ENCODE data around the gene SHMT2. TPM values are rescaled to one million over a fixed set of nuclear protein-coding genes. Genes with fewer than 3 reads are reported as not detected.

Gene SHMT2
- total RNA-seq, 1 experiment from 2014 or later, result 297 TPM

DNA sequence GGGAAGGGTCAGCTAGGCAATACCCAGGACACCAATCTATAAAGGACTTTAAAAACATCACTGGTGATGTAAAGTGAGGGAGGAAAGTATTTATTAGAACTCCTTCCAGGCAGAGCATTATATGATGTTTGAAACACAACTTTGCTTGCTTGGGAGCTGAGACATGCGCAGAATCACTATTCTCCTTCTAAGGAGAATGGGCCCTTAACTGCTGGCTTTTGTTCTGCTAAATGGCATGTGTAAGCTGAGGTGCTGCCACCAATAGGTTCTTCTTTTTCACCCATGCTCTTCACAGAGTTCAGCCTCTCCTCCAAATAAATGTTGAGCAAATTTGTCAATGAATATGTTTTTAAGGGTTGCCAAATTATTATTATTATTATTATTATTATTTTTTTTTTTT is 17.5 kb downstream of the SHMT2 start:
- ChIA-PET CTCF (interaction anchor here (0.6 to 18.5 kb wide), 21 partner anchors 8 to 245 kb away, joined by 3 to 660 read pairs (median 5); partner anchors contain the start of genes GLI1, INHBE, LRP1 and NXPH4), POLR2A (interaction anchor here (1.2 to 1.4 kb wide), 2 partner anchors 206 to 212 kb away, joined by 3 to 4 read pairs; no protein-coding TSS in a partner anchor)
- Mint-ChIP-seq H3K4me3 (no peak overlapping the region), H3K27ac (peak overlapping the region; percentile 88), H3K9me3 (no peaks in the 10 kb centered on the region), H3K36me3 (no peaks in the 10 kb centered on the region), H3K27me3 (ENCODE audit: low read depth) (peaks cover 23% of the 10 kb centered on the region), H3K4me1 (peaks cover 60% of the 10 kb centered on the region)
- DNase-seq (ENCODE audit: low spot score) (no peak), ATAC-seq (no peak)
- TF ChIP-seq, protein P1, sequence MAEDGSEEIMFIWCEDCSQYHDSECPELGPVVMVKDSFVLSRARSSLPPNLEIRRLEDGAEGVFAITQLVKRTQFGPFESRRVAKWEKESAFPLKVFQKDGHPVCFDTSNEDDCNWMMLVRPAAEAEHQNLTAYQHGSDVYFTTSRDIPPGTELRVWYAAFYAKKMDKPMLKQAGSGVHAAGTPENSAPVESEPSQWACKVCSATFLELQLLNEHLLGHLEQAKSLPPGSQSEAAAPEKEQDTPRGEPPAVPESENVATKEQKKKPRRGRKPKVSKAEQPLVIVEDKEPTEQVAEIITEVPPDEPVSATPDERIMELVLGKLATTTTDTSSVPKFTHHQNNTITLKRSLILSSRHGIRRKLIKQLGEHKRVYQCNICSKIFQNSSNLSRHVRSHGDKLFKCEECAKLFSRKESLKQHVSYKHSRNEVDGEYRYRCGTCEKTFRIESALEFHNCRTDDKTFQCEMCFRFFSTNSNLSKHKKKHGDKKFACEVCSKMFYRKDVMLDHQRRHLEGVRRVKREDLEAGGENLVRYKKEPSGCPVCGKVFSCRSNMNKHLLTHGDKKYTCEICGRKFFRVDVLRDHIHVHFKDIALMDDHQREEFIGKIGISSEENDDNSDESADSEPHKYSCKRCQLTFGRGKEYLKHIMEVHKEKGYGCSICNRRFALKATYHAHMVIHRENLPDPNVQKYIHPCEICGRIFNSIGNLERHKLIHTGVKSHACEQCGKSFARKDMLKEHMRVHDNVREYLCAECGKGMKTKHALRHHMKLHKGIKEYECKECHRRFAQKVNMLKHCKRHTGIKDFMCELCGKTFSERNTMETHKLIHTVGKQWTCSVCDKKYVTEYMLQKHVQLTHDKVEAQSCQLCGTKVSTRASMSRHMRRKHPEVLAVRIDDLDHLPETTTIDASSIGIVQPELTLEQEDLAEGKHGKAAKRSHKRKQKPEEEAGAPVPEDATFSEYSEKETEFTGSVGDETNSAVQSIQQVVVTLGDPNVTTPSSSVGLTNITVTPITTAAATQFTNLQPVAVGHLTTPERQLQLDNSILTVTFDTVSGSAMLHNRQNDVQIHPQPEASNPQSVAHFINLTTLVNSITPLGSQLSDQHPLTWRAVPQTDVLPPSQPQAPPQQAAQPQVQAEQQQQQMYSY (CRISPR knock-in tag; IDR thresholded peaks at IDR 0.05), result no peak
- no peak for TF ChIP-seq ZNF671 (CRISPR knock-in tag; IDR thresholded peaks at IDR 0.05)
- TF ChIP-seq, protein P2, sequence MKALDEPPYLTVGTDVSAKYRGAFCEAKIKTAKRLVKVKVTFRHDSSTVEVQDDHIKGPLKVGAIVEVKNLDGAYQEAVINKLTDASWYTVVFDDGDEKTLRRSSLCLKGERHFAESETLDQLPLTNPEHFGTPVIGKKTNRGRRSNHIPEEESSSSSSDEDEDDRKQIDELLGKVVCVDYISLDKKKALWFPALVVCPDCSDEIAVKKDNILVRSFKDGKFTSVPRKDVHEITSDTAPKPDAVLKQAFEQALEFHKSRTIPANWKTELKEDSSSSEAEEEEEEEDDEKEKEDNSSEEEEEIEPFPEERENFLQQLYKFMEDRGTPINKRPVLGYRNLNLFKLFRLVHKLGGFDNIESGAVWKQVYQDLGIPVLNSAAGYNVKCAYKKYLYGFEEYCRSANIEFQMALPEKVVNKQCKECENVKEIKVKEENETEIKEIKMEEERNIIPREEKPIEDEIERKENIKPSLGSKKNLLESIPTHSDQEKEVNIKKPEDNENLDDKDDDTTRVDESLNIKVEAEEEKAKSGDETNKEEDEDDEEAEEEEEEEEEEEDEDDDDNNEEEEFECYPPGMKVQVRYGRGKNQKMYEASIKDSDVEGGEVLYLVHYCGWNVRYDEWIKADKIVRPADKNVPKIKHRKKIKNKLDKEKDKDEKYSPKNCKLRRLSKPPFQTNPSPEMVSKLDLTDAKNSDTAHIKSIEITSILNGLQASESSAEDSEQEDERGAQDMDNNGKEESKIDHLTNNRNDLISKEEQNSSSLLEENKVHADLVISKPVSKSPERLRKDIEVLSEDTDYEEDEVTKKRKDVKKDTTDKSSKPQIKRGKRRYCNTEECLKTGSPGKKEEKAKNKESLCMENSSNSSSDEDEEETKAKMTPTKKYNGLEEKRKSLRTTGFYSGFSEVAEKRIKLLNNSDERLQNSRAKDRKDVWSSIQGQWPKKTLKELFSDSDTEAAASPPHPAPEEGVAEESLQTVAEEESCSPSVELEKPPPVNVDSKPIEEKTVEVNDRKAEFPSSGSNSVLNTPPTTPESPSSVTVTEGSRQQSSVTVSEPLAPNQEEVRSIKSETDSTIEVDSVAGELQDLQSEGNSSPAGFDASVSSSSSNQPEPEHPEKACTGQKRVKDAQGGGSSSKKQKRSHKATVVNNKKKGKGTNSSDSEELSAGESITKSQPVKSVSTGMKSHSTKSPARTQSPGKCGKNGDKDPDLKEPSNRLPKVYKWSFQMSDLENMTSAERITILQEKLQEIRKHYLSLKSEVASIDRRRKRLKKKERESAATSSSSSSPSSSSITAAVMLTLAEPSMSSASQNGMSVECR (CRISPR knock-in tag; IDR thresholded peaks at IDR 0.05; ENCODE audit: borderline replicate concordance), result no peak
- no peak for TF ChIP-seq KAT7 (CRISPR knock-in tag; IDR thresholded peaks at IDR 0.05; ENCODE audit: borderline replicate concordance)
- no peak for TF ChIP-seq JAZF1 (CRISPR knock-in tag; IDR thresholded peaks at IDR 0.05)

DNA sequence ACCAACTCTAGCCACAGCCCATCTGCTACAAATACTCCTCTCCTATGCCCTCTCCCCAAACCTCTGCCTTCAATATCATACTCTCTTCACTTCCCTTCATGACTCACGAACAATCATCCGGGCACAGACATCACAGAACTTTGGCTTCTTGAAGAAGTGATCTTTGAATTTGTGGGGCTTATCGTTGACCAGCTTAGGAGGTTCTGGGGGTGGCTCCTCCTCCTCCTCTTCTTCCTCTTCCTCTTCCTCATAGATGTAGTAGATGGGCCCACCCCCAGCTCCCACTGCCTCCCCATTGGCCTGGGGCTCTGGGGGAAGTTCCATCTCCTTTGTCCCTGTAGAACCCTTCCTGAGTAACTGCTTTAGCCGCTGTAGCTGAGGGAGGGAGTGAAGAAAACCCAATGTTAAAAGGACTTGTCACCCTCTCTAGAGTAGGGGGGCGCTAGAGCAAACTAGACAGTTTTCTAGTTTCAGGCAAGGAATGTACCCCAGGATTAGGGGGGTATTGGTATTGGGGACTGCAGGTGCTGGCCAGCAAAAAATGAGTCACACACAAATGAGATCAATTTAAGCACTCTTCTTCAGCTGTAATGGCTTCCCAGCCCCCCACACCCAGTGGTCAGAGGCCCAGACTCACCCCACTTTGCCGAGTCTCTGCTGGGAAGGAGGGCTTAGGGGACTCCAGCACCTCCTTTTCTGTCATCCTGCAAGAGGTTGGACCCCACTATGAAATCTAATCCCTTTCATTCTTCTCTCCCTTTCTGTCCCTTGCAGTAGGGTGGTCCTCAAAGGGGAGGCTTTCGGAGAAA is 19.6 kb downstream of the SHMT2 start:
- ATAC-seq (peak; percentile 6; the same call in 1 of the 2 replicates), DNase-seq (ENCODE audit: low spot score) (peak; percentile 7)
- H3K4me1 Mint-ChIP-seq, result peaks cover 50% of the 10 kb centered on the region
- no peaks in the 10 kb centered on the region for H3K9me3 Mint-ChIP-seq
- no peak overlapping the region for H3K4me3 Mint-ChIP-seq
- POLR2A ChIA-PET, result interaction anchor here (0.6 to 1.0 kb wide), 2 partner anchors 23 to 206 kb away, joined by 3 to 4 read pairs; partner anchors contain the start of gene INHBE
- CTCF ChIA-PET, result interaction anchor here (0.6 to 18.5 kb wide), 15 partner anchors 10 to 211 kb away, joined by 3 to 660 read pairs (median 8); partner anchors contain the start of genes GLI1, INHBE and SHMT2
- TF ChIP-seq, protein P3, sequence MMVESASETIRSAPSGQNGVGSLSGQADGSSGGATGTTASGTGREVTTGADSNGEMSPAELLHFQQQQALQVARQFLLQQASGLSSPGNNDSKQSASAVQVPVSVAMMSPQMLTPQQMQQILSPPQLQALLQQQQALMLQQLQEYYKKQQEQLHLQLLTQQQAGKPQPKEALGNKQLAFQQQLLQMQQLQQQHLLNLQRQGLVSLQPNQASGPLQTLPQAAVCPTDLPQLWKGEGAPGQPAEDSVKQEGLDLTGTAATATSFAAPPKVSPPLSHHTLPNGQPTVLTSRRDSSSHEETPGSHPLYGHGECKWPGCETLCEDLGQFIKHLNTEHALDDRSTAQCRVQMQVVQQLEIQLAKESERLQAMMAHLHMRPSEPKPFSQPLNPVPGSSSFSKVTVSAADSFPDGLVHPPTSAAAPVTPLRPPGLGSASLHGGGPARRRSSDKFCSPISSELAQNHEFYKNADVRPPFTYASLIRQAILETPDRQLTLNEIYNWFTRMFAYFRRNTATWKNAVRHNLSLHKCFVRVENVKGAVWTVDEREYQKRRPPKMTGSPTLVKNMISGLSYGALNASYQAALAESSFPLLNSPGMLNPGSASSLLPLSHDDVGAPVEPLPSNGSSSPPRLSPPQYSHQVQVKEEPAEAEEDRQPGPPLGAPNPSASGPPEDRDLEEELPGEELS (CRISPR knock-in tag; IDR thresholded peaks at IDR 0.05), result no peak
- TF ChIP-seq RORB (CRISPR knock-in tag; IDR thresholded peaks at IDR 0.05), result no peak
- no peak for TF ChIP-seq SOX15 (CRISPR knock-in tag; IDR thresholded peaks at IDR 0.05)
- TF ChIP-seq, protein P4, sequence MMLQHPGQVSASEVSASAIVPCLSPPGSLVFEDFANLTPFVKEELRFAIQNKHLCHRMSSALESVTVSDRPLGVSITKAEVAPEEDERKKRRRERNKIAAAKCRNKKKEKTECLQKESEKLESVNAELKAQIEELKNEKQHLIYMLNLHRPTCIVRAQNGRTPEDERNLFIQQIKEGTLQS (CRISPR knock-in tag; conservative IDR thresholded peaks at IDR 0.05), result no peak
- TF ChIP-seq, protein P5, sequence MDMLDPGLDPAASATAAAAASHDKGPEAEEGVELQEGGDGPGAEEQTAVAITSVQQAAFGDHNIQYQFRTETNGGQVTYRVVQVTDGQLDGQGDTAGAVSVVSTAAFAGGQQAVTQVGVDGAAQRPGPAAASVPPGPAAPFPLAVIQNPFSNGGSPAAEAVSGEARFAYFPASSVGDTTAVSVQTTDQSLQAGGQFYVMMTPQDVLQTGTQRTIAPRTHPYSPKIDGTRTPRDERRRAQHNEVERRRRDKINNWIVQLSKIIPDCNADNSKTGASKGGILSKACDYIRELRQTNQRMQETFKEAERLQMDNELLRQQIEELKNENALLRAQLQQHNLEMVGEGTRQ (CRISPR knock-in tag; IDR thresholded peaks at IDR 0.05), result no peak
- H3K36me3 Mint-ChIP-seq, result no peaks in the 10 kb centered on the region
- peak overlapping the region; percentile 11; the same call in 1 of the 2 replicates for H3K27ac Mint-ChIP-seq
- H3K27me3 Mint-ChIP-seq (ENCODE audit: low read depth), result peaks cover 10% of the 10 kb centered on the region
